GM12878 (cell line): Measurements from ENCODE around the gene TAS2R46. TPM values are rescaled to one million over a fixed set of nuclear protein-coding genes. Genes with fewer than 3 reads are reported as not detected.

Source experiments
- ATAC-seq: fragments of 200-7000 bp; cut with Tn5 transposase; 3 replicates; pipeline ENCODE4 v1.9.1; 2020; ENCODE audit warnings: mild to moderate bottlenecking, moderate library complexity
- BruUV-seq: library from RNA; stranded (reverse); fragments of 400-500 nt; replicated peaks from 2 replicates; lab custom pipeline; 2021; lab: Mats Ljungman, UMichigan
- CTCF ChIA-PET: fragments of 300-600 bp; sonication (Branson Sonifier 250); formaldehyde crosslinking; extraction: SDS; loops from one replicate; lab custom pipeline; 2021; ENCODE audit warnings: inconsistent platforms; lab: Yijun Ruan, JAX
- POLR2A ChIA-PET: fragments of 350-600 bp; formaldehyde crosslinking; extraction: SDS; loops from one replicate; lab custom pipeline; 2021; ENCODE audit warnings: inconsistent platforms; lab: Charles Lee
- RAD21 ChIA-PET: fragments of 300-600 bp; sonication (Branson Sonifier 250); formaldehyde crosslinking; loops from one replicate; lab custom pipeline; 2023; ENCODE audit warnings: antibody characterized with exemption; ENCODE audit not compliant: unreplicated experiment; lab: Charles Lee
- SMC1A ChIA-PET: fragments of 300-600 bp; sonication (Branson Sonifier 250); formaldehyde crosslinking; loops from one replicate; lab custom pipeline; 2023; ENCODE audit not compliant: unreplicated experiment, uncharacterized antibody; lab: Charles Lee
- DNase-seq: peaks from one replicate; pipeline ENCODE4 v3.0.0-alpha.2; 2011; ENCODE audit warnings: low read depth, low spot score
- FAIRE-seq: peaks from 3 replicates; lab custom pipeline; 2011; peaks lifted over from hg19 to GRCh38; lab: Jason Lieb, UNC
- H2AFZ ChIP-seq: 2 replicates; pipeline ENCODE4 v1.6.0; 2011; ENCODE audit warnings: low read depth, low read length, control low read depth; ENCODE audit not compliant: control insufficient read depth
- H3K27ac ChIP-seq: 2 replicates; pipeline ENCODE4 v1.5.1; 2011; ENCODE audit warnings: control low read depth; ENCODE audit not compliant: control insufficient read depth, insufficient read depth
- H3K27me3 ChIP-seq, 2 experiments: replicated peaks in 1 of 2; 2 replicates each; pipeline versions ENCODE4 v1.6.0 to v1.6.1; 2011; ENCODE audit warnings: low read length in 1 of 2; ENCODE audit not compliant: control insufficient read depth in 2 of 2, insufficient read depth in 2 of 2
- H3K36me3 ChIP-seq, 2 experiments: 2 replicates each; pipeline ENCODE4 v1.5.1; 2011; ENCODE audit warnings: low read length in 1 of 2; ENCODE audit not compliant: control insufficient read depth in 2 of 2, insufficient read depth in 2 of 2
- H3K4me1 ChIP-seq: 2 replicates; pipeline ENCODE4 v1.6.1; 2011; ENCODE audit warnings: mild to moderate bottlenecking, low read length, moderate library complexity, mixed read lengths; ENCODE audit not compliant: control insufficient read depth, insufficient read depth
- H3K4me2 ChIP-seq: 2 replicates; pipeline ENCODE4 v1.6.0; 2011; ENCODE audit warnings: control low read depth; ENCODE audit not compliant: control insufficient read depth, insufficient read depth
- H3K4me3 ChIP-seq: fragments of 200-600 bp; sonication (generic); 2 replicates; pipeline ENCODE4 v1.5.1; 2016
- H3K79me2 ChIP-seq: 2 replicates; pipeline ENCODE4 v1.6.0; 2011; ENCODE audit warnings: low read length; ENCODE audit not compliant: control insufficient read depth, insufficient read depth
- H3K9ac ChIP-seq: 2 replicates; pipeline ENCODE4 v1.8.0; 2011; ENCODE audit warnings: low read length, control low read depth, mixed read lengths; ENCODE audit not compliant: control insufficient read depth, insufficient read depth
- H3K9me3 ChIP-seq: replicated peaks from 3 replicates; pipeline ENCODE4 v1.5.1; 2011; ENCODE audit warnings: mild to moderate bottlenecking, low read length; ENCODE audit not compliant: control insufficient read depth, insufficient read depth
- H4K20me1 ChIP-seq: 2 replicates; pipeline ENCODE4 v1.6.0; 2011; ENCODE audit not compliant: control insufficient read depth, insufficient read depth
- ASH2L ChIP-seq: fragments of 300-600, 200-600 bp; sonication (generic); IDR thresholded peaks from 2 replicates; pipeline ENCODE4 v1.6.1; 2017; ENCODE audit warnings: low read depth, mild to moderate bottlenecking, borderline replicate concordance
- BHLHE40 ChIP-seq, 2 experiments: fragments of 450-650 bp in 1 of 2; IDR thresholded peaks; 2 replicates each; pipeline ENCODE4 v1.6.1; 2011 to 2017; ENCODE audit warnings: low read depth in 2 of 2, borderline replicate concordance in 1 of 2, improper control_type of control experiment in 1 of 2, low read length in 1 of 2, mild to moderate bottlenecking in 1 of 2
- CBX3 ChIP-seq: fragments of 200-600 bp; sonication (generic); IDR thresholded peaks from 2 replicates; pipeline ENCODE4 v1.6.1; 2016; ENCODE audit warnings: low read depth, borderline replicate concordance
- GATAD2B ChIP-seq: fragments of 450-650 bp; conservative IDR thresholded peaks from 2 replicates; pipeline ENCODE4 v1.6.1; 2017; ENCODE audit warnings: low read depth, mild to moderate bottlenecking, moderate library complexity
- MLLT1 ChIP-seq: fragments of 450-650 bp; IDR thresholded peaks from 2 replicates; pipeline ENCODE4 v1.6.1; 2016; ENCODE audit warnings: mild to moderate bottlenecking
- NFYA ChIP-seq: IDR thresholded peaks from 2 replicates; pipeline ENCODE4 v1.6.1; 2011; ENCODE audit warnings: low read depth, mild to moderate bottlenecking, low read length, improper control_type of control experiment, borderline replicate concordance
- POLR2AphosphoS5 ChIP-seq: IDR thresholded peaks from 2 replicates; pipeline ENCODE4 v1.6.1; 2011; ENCODE audit warnings: mild to moderate bottlenecking, low read length, inconsistent platforms
- RAD21 ChIP-seq: IDR thresholded peaks from 2 replicates; pipeline ENCODE4 v1.6.1; 2011; ENCODE audit warnings: mild to moderate bottlenecking, low read depth, low read length, moderate library complexity; ENCODE audit not compliant: insufficient read depth
- RUNX3 ChIP-seq: IDR thresholded peaks from 2 replicates; pipeline ENCODE4 v1.6.1; 2012; ENCODE audit warnings: low read length, inconsistent platforms
- SKIL ChIP-seq: fragments of 450-650 bp; IDR thresholded peaks from 2 replicates; pipeline ENCODE4 v1.6.1; 2017; ENCODE audit warnings: mild to moderate bottlenecking, low read depth, inconsistent platforms; ENCODE audit not compliant: poor library complexity, severe bottlenecking
- SP1 ChIP-seq: IDR thresholded peaks from one replicate; pipeline ENCODE4 v1.6.1; 2011; ENCODE audit warnings: low read depth, low read length
- SREBF1 ChIP-seq: IDR thresholded peaks from 2 replicates; pipeline ENCODE4 v1.6.1; 2012; ENCODE audit warnings: mild to moderate bottlenecking, low read length
- SREBF2 ChIP-seq: IDR thresholded peaks from 2 replicates; pipeline ENCODE4 v1.6.1; 2012; ENCODE audit warnings: mild to moderate bottlenecking, low read length
- ZNF687 ChIP-seq: fragments of 450-650 bp; IDR thresholded peaks from 2 replicates; pipeline ENCODE4 v1.6.1; 2017; ENCODE audit warnings: mild to moderate bottlenecking, moderate library complexity
- WGBS: methylation state at CpG from one replicate; pipeline ENCODE4 v1.1.6; 2016; ENCODE audit warnings: low lambda C conversion rate; ENCODE audit not compliant: insufficient replicate concordance, insufficient coverage; ENCODE audit errors: missing lambda C conversion rate; 5-methylcytosine and 5-hydroxymethylcytosine counted together
- in situ Hi-C: fragments of 300-500 bp; cut with MboI; formaldehyde crosslinking; loops from 9 replicates; pipeline ENCODE4 v1.14.3; 2018; ENCODE audit warnings: mixed read lengths
- intact Hi-C: fragments of 100-400 bp; cut with micrococcal nuclease; formaldehyde crosslinking; loops from one replicate; pipeline ENCODE4 v1.14.2; 2022; ENCODE audit not compliant: unreplicated experiment
- polyA plus RNA-seq, 11 experiments: library from polyadenylated mRNA; depleted of rRNA in 4 of 11; unstranded in 6 of 11; stranded (reverse) in 5 of 11; fragments of >200 nt; fragmentation: Nextera tagmentation in 4 of 11; fragmentation: Illumina TruSeq in 1 of 11; extraction: Ambion mirVana in 4 of 11; extraction: Trizol in 1 of 11; gene quantifications; 1 replicate in 1 of 11; 2 replicates in 10 of 11; pipeline versions ENCODE4 v1.2.1 to v1.2.3, GENCODE V29; 2011 to 2016; ENCODE audit warnings: inconsistent platforms in 2 of 11, missing spikeins in 2 of 11, low read depth in 1 of 11
- total RNA-seq, 4 experiments: library from RNA; depleted of rRNA in 3 of 4; stranded (reverse); fragments of >200 nt in 3 of 4; fragmentation: Illumina TruSeq in 1 of 4; extraction: Trizol in 1 of 4; gene quantifications; 2 replicates each; pipeline versions ENCODE4 v1.2.1 to v1.2.3, GENCODE V29; 2013 to 2021

Gene TAS2R46
- total and polyA plus RNA-seq, 10 of the 15 experiments (the other 5 are each of a cell fraction or from before 2014, with no cell fraction given): 0.07 to 3.8 (median 0.55) TPM; not detected in 2

DNA sequence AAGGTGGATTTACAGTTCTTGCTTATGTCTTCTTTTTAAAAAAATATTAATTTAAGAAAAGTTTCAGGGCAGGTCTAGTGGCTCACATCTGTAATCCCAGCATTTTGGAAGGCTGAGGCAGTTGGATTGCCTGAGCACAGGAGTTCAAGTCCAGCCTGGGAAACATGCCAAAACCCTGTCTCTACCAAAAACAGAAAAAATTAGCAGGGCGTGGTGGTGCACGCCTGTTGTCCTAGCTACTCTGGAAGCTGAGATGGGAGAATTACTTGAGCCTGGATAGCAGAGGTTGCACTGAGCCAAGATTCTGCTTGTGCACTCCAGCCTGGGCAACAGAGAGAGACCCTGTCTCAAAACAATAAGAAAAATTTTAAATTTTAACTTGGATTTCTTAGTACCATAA, 5.4 kb upstream of the TAS2R46 start:
- no peaks in the 10 kb centered on the region for H3K27me3 ChIP-seq
- ChIA-PET SMC1A (no interaction called here), RAD21 (no interaction called here), POLR2A (no interaction called here)
- no peak overlapping the region for H3K4me2 ChIP-seq
- no peak overlapping the region for H2AFZ ChIP-seq
- H3K36me3 ChIP-seq: no peaks in the 10 kb centered on the region
- in situ Hi-C loops: no loop called here
- no peak for DNase-seq
- H4K20me1 ChIP-seq: no peaks in the 10 kb centered on the region
- no peak for FAIRE-seq
- no peak for ATAC-seq
- H3K4me1 ChIP-seq: no peaks in the 10 kb centered on the region
- no TSS peak for BruUV-seq
- no peak for TF ChIP-seq BHLHE40 (IDR thresholded peaks at IDR 0.05; ENCODE audit: borderline replicate concordance in 1 of 2, low read depth in 2 of 2, low read length in 1 of 2)
- TF ChIP-seq SP1: no peak
- TF ChIP-seq MLLT1: no peak
- no peak for TF ChIP-seq ZNF687
- no peak for TF ChIP-seq RUNX3
- TF ChIP-seq NFYA: no peak
- no peak for TF ChIP-seq ASH2L
- no peak for TF ChIP-seq SREBF2
- TF ChIP-seq GATAD2B: no peak
- TF ChIP-seq SKIL: no peak
- TF ChIP-seq POLR2AphosphoS5: no peak
- TF ChIP-seq SREBF1: no peak
- no peak for TF ChIP-seq CBX3
- TF ChIP-seq RAD21: no peak
- TF ChIP-seq, all 136 proteins: peak for 0
- WGBS: 88% methylated on average over 2 of the region's 2 CpGs
- H3K79me2 ChIP-seq: no peaks in the 10 kb centered on the region
- intact Hi-C loops: no loop called here
- H3K9me3 ChIP-seq: no peaks in the 10 kb centered on the region; the same call in 2 of the 3 replicates
- H3K27ac ChIP-seq: no peak overlapping the region
- CTCF ChIA-PET: no interaction called here
- no peak overlapping the region for H3K4me3 ChIP-seq
- no peak overlapping the region for H3K9ac ChIP-seq
